ENCODE measurements around the gene THSD7A.

THSD7A gene

GRCh38 chr7:11413901-11414300 lies 418.1 kb downstream of the THSD7A start:
- no peak for FAIRE-seq
- TF ChIP-seq POLR2A (IDR thresholded peaks at IDR 0.05; ENCODE audit: low read depth, low read length): no peak
- no peak for TF ChIP-seq TAF1 (IDR thresholded peaks at IDR 0.05; ENCODE audit: borderline replicate concordance, low read depth, low read length)
- no peak for TF ChIP-seq POLR2AphosphoS5 (IDR thresholded peaks at IDR 0.05; ENCODE audit: low read depth, low read length)
- no peak for DNase-seq (ENCODE audit: insufficient read length)

GRCh38 chr7:11412036-11412435 lies 420.0 kb downstream of the THSD7A start:
- no peak for DNase-seq (ENCODE audit: insufficient read length)
- TF ChIP-seq POLR2AphosphoS5 (IDR thresholded peaks at IDR 0.05; ENCODE audit: low read depth, low read length) (no peak), POLR2A (IDR thresholded peaks at IDR 0.05; ENCODE audit: low read depth, low read length) (no peak), TAF1 (IDR thresholded peaks at IDR 0.05; ENCODE audit: borderline replicate concordance, low read depth, low read length) (no peak)
- no peak for FAIRE-seq

GRCh38 chr7:11410656-11411644 lies 421.0 kb downstream of the THSD7A start:
- TF ChIP-seq POLR2AphosphoS5 (IDR thresholded peaks at IDR 0.05; ENCODE audit: low read depth, low read length) (no peak), POLR2A (IDR thresholded peaks at IDR 0.05; ENCODE audit: low read depth, low read length) (no peak), TAF1 (IDR thresholded peaks at IDR 0.05; ENCODE audit: borderline replicate concordance, low read depth, low read length) (no peak)
- FAIRE-seq (no peak), DNase-seq (ENCODE audit: insufficient read length) (no peak)

- no peak for TF ChIP-seq TAF1 (IDR thresholded peaks at IDR 0.05; ENCODE audit: borderline replicate concordance, low read depth, low read length)
- no peak for TF ChIP-seq POLR2AphosphoS5 (IDR thresholded peaks at IDR 0.05; ENCODE audit: low read depth, low read length)
- TF ChIP-seq POLR2A (IDR thresholded peaks at IDR 0.05; ENCODE audit: low read depth, low read length): no peak
- no peak for FAIRE-seq
- DNase-seq (ENCODE audit: insufficient read length): no peak
Observed at GRCh38 chr7:11404355-11404754, 427.6 kb downstream of the THSD7A start.

DNA sequence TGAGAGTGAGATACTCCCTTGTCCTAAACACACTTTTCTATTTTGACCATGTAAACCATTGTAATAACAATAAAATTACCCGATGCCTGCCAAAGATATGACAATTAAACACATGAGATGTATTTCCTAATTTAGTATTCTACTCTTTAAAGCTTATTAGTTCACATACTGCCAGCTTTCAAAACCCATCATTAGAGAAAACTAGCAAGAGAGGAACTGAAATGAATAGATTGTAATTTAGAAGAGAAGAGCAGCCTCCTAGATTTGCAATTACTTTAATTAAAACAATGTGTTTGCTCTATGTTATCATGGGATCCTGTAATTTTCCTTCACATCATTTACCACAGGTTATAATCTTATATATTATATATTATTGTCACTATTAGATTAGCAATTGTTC lies 428.2 kb downstream of the THSD7A start:
- no peak for DNase-seq (ENCODE audit: insufficient read length)
- FAIRE-seq: no peak
- TF ChIP-seq POLR2AphosphoS5 (IDR thresholded peaks at IDR 0.05; ENCODE audit: low read depth, low read length): no peak
- TF ChIP-seq POLR2A (IDR thresholded peaks at IDR 0.05; ENCODE audit: low read depth, low read length): no peak
- TF ChIP-seq TAF1 (IDR thresholded peaks at IDR 0.05; ENCODE audit: borderline replicate concordance, low read depth, low read length): no peak

DNA sequence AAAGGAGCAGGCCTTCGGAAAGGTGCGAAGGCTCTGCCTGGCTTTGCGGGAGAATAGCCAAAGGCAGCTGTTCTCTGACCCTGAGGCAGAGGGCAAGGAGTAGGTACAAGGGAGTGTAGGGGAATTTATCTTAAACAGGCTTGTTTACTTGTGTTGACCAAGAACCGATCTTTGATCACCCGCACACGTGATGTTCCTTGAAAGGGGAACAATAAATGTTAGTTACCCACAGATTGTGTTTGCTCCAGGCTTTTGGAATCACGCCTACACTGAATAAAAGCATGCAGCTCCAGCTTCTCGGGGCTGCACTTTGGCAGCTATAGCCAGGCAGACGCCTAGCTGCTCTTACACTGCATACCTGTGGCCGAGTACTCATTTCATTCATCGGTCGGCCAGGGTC lies 437.6 kb downstream of the THSD7A start:
- DNase-seq (ENCODE audit: insufficient read length): no peak
- no peak for FAIRE-seq
- no peak for TF ChIP-seq POLR2A (IDR thresholded peaks at IDR 0.05; ENCODE audit: low read depth, low read length)
- no peak for TF ChIP-seq POLR2AphosphoS5 (IDR thresholded peaks at IDR 0.05; ENCODE audit: low read depth, low read length)
- TF ChIP-seq TAF1 (IDR thresholded peaks at IDR 0.05; ENCODE audit: borderline replicate concordance, low read depth, low read length): no peak

GRCh38 chr7:11379641-11380040 lies 452.4 kb downstream of the THSD7A start:
- no peak for TF ChIP-seq POLR2AphosphoS5 (IDR thresholded peaks at IDR 0.05; ENCODE audit: low read depth, low read length)
- no peak for TF ChIP-seq POLR2A (IDR thresholded peaks at IDR 0.05; ENCODE audit: low read depth, low read length)
- TF ChIP-seq TAF1 (IDR thresholded peaks at IDR 0.05; ENCODE audit: borderline replicate concordance, low read depth, low read length): no peak
- FAIRE-seq (no peak), DNase-seq (ENCODE audit: insufficient read length) (no peak)

GRCh38 chr7:11376529-11376928 lies 455.5 kb downstream of the THSD7A start:
- DNase-seq (ENCODE audit: insufficient read length) (no peak), FAIRE-seq (no peak)
- TF ChIP-seq POLR2AphosphoS5 (IDR thresholded peaks at IDR 0.05; ENCODE audit: low read depth, low read length): no peak
- no peak for TF ChIP-seq TAF1 (IDR thresholded peaks at IDR 0.05; ENCODE audit: borderline replicate concordance, low read depth, low read length)
- TF ChIP-seq POLR2A (IDR thresholded peaks at IDR 0.05; ENCODE audit: low read depth, low read length): no peak

GRCh38 chr7:11374629-11375028 lies 457.4 kb downstream of the THSD7A start:
- no peak for TF ChIP-seq POLR2AphosphoS5 (IDR thresholded peaks at IDR 0.05; ENCODE audit: low read depth, low read length)
- no peak for TF ChIP-seq POLR2A (IDR thresholded peaks at IDR 0.05; ENCODE audit: low read depth, low read length)
- TF ChIP-seq TAF1 (IDR thresholded peaks at IDR 0.05; ENCODE audit: borderline replicate concordance, low read depth, low read length): no peak
- no peak for FAIRE-seq
- DNase-seq (ENCODE audit: insufficient read length): no peak

GRCh38 chr7:11373546-11374142 lies 458.4 kb downstream of the THSD7A start:
- FAIRE-seq (no peak), DNase-seq (ENCODE audit: insufficient read length) (no peak)
- TF ChIP-seq POLR2A (IDR thresholded peaks at IDR 0.05; ENCODE audit: low read depth, low read length) (no peak), TAF1 (IDR thresholded peaks at IDR 0.05; ENCODE audit: borderline replicate concordance, low read depth, low read length) (no peak), POLR2AphosphoS5 (IDR thresholded peaks at IDR 0.05; ENCODE audit: low read depth, low read length) (no peak)

DNA sequence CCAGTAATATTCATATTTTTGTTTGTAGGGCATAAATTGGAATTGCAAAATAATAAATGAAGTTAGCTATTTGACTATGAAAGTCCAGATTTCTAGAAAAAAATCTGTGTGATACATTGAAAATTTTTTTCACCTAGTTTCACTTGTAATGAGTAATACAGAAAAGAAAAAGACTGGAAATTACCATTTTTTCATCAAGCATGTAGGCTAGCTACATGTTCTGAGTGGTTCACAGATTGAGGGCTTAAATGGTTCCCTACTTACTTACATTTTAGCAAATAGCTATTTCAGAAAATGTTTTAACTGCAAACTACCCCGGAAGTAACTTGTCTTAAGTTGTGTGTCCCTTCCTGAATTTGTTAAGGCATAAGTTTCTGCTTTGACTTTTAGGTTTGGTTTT lies 462.3 kb downstream of the THSD7A start:
- TF ChIP-seq TAF1 (IDR thresholded peaks at IDR 0.05; ENCODE audit: borderline replicate concordance, low read depth, low read length) (no peak), POLR2A (IDR thresholded peaks at IDR 0.05; ENCODE audit: low read depth, low read length) (no peak), POLR2AphosphoS5 (IDR thresholded peaks at IDR 0.05; ENCODE audit: low read depth, low read length) (no peak)

More for the DNA sequence above, 462.3 kb downstream of the THSD7A start:
- no peak for DNase-seq (ENCODE audit: insufficient read length)
- FAIRE-seq: no peak

Data from GM12892 (cell line).